ENCODE measurements around the gene EPHA5. TPM values are rescaled to one million over a fixed set of nuclear protein-coding genes. Genes with fewer than 3 reads are reported as not detected.

The EPHA5 gene
- total RNA-seq, 1 experiment from 2014 or later: 0.11 TPM

DNA sequence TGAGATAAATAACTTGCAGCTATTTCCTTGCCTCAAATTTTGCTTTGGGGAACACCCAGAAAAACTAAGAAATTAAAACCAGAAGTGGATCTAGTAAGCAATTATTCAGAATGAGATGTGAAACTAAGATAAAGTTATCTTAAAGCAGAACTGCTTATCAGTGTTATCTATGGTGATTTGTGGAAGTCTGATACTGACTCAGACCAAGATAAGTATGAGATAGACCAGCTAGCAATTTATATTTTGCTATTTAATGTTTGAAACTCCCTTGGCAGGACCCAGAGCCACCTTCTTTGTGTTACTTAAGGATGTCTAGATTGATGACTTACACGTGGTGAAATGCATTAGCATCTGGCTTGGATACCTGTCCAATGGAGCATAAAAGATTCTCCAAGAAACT lies 368.1 kb downstream of the EPHA5 start:
- TF ChIP-seq, protein P1, sequence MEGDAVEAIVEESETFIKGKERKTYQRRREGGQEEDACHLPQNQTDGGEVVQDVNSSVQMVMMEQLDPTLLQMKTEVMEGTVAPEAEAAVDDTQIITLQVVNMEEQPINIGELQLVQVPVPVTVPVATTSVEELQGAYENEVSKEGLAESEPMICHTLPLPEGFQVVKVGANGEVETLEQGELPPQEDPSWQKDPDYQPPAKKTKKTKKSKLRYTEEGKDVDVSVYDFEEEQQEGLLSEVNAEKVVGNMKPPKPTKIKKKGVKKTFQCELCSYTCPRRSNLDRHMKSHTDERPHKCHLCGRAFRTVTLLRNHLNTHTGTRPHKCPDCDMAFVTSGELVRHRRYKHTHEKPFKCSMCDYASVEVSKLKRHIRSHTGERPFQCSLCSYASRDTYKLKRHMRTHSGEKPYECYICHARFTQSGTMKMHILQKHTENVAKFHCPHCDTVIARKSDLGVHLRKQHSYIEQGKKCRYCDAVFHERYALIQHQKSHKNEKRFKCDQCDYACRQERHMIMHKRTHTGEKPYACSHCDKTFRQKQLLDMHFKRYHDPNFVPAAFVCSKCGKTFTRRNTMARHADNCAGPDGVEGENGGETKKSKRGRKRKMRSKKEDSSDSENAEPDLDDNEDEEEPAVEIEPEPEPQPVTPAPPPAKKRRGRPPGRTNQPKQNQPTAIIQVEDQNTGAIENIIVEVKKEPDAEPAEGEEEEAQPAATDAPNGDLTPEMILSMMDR (IDR thresholded peaks at IDR 0.05; ENCODE audit: insufficient read depth in 1 of 2, low read depth in 1 of 2, low read length in 1 of 2, severe bottlenecking in 1 of 2, unreplicated experiment in 1 of 2): no peak
- no peak for DNase-seq
- H3K4me1 Mint-ChIP-seq (ENCODE audit: low read depth, unreplicated experiment): no peaks in the 10 kb centered on the region
- no peaks in the 10 kb centered on the region for H3K4me1 ChIP-seq
- ChIA-PET POLR2A (no interaction called here), CTCF (no interaction called here)
- intact Hi-C loops (cut with micrococcal nuclease; ENCODE audit: unreplicated experiment): no loop called here
- no peak overlapping the region for H3K4me3 ChIP-seq (ENCODE audit: low read depth, low read length)
- H3K36me3 Mint-ChIP-seq (ENCODE audit: insufficient read depth, unreplicated experiment): no peaks in the 10 kb centered on the region
- H3K9me3 ChIP-seq: no peaks in the 10 kb centered on the region
- H3K36me3 ChIP-seq (ENCODE audit: control insufficient read depth, insufficient read depth, low read length): no peaks in the 10 kb centered on the region
- H3K4me3 Mint-ChIP-seq (ENCODE audit: unreplicated experiment): no peak overlapping the region
- H3K9me3 Mint-ChIP-seq (ENCODE audit: unreplicated experiment): no peaks in the 10 kb centered on the region
- H3K27ac Mint-ChIP-seq (ENCODE audit: unreplicated experiment): no peak overlapping the region
- H3K27me3 Mint-ChIP-seq (ENCODE audit: insufficient read depth, unreplicated experiment): peaks cover 3% of the 10 kb centered on the region
- BruUV-seq (replicated peaks): no TSS peak
- no peaks in the 10 kb centered on the region for H3K27me3 ChIP-seq (replicated peaks; ENCODE audit: control insufficient read depth, insufficient read depth, low read length)

- Mint-ChIP-seq H3K27ac (ENCODE audit: unreplicated experiment) (no peak overlapping the region), H3K27me3 (ENCODE audit: insufficient read depth, unreplicated experiment) (peaks cover 9% of the 10 kb centered on the region), H3K9me3 (ENCODE audit: unreplicated experiment) (no peaks in the 10 kb centered on the region), H3K36me3 (ENCODE audit: insufficient read depth, unreplicated experiment) (no peaks in the 10 kb centered on the region), H3K4me3 (ENCODE audit: unreplicated experiment) (no peak overlapping the region), H3K4me1 (ENCODE audit: low read depth, unreplicated experiment) (no peaks in the 10 kb centered on the region)
- Histone ChIP-seq H3K27me3 (replicated peaks; ENCODE audit: control insufficient read depth, insufficient read depth, low read length) (no peaks in the 10 kb centered on the region), H3K9me3 (no peaks in the 10 kb centered on the region), H3K36me3 (ENCODE audit: control insufficient read depth, insufficient read depth, low read length) (no peaks in the 10 kb centered on the region), H3K4me3 (ENCODE audit: low read depth, low read length) (no peak overlapping the region), H3K4me1 (no peaks in the 10 kb centered on the region)
- intact Hi-C loops (cut with micrococcal nuclease; ENCODE audit: unreplicated experiment): no loop called here
- TF ChIP-seq, protein P1 (IDR thresholded peaks at IDR 0.05; ENCODE audit: insufficient read depth in 1 of 2, low read depth in 1 of 2, low read length in 1 of 2, severe bottlenecking in 1 of 2, unreplicated experiment in 1 of 2): no peak
- POLR2A ChIA-PET: no interaction called here
- DNase-seq: no peak
- no TSS peak for BruUV-seq (replicated peaks)
- CTCF ChIA-PET: no interaction called here
These were observed 374.0 kb downstream of the EPHA5 start for GRCh38 chr4:65296246-65296645.

DNA sequence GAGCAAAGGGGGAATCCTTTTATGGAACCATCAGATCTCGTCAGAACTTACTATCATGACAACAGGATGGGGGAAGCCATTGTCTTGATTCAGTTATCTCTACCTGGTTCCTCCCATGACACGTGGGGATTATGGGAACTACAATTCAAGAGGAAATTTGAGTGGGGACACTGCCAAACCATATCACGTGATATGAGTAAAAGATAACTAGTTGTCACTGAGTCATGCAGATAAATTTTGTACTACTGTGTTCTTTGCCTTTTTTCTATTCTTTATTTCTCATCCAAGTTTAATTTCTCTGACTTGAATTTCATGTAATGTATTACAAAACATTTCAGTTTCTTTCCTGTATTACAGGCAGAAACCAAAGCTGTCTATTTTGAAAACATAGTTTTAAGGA lies 383.2 kb downstream of the EPHA5 start:
- H3K4me3 ChIP-seq (ENCODE audit: low read depth, low read length): no peak overlapping the region
- TF ChIP-seq, protein P1 (IDR thresholded peaks at IDR 0.05; ENCODE audit: insufficient read depth in 1 of 2, low read depth in 1 of 2, low read length in 1 of 2, severe bottlenecking in 1 of 2, unreplicated experiment in 1 of 2): no peak
- no peak overlapping the region for H3K4me3 Mint-ChIP-seq (ENCODE audit: unreplicated experiment)
- H3K27me3 ChIP-seq (replicated peaks; ENCODE audit: control insufficient read depth, insufficient read depth, low read length): no peaks in the 10 kb centered on the region
- no peaks in the 10 kb centered on the region for H3K9me3 Mint-ChIP-seq (ENCODE audit: unreplicated experiment)
- no peaks in the 10 kb centered on the region for H3K4me1 Mint-ChIP-seq (ENCODE audit: low read depth, unreplicated experiment)
- no TSS peak for BruUV-seq (replicated peaks)
- no peak overlapping the region for H3K27ac Mint-ChIP-seq (ENCODE audit: unreplicated experiment)
- ChIA-PET CTCF (no interaction called here), POLR2A (no interaction called here)
- no peaks in the 10 kb centered on the region for H3K27me3 Mint-ChIP-seq (ENCODE audit: insufficient read depth, unreplicated experiment)
- no peaks in the 10 kb centered on the region for H3K36me3 Mint-ChIP-seq (ENCODE audit: insufficient read depth, unreplicated experiment)
- no peaks in the 10 kb centered on the region for H3K4me1 ChIP-seq
- no peak for DNase-seq
- H3K9me3 ChIP-seq: peaks cover 3% of the 10 kb centered on the region
- intact Hi-C loops (cut with micrococcal nuclease; ENCODE audit: unreplicated experiment): no loop called here
- no peaks in the 10 kb centered on the region for H3K36me3 ChIP-seq (ENCODE audit: control insufficient read depth, insufficient read depth, low read length)
